Brain pericyte (primary cell): ENCODE data around the gene FAM20B.

Experiments used
- DNase-seq: peaks from one replicate; pipeline ENCODE4 v3.0.0-alpha.2; 2012; ENCODE audit warnings: low read depth, low spot score

FAM20B gene

GRCh38 chr1:179048339-179049124, 22.8 kb downstream of the FAM20B start:
- no peak for DNase-seq

- DNase-seq: no peak
Measured at GRCh38 chr1:179052776-179053175, 27.1 kb downstream of the FAM20B start.

- no peak for DNase-seq
Measured at GRCh38 chr1:179053486-179053885, 27.8 kb downstream of the FAM20B start.

GRCh38 chr1:179055937-179056336, 30.2 kb downstream of the FAM20B start:
- DNase-seq: no peak

- no peak for DNase-seq
Measured at GRCh38 chr1:179058487-179059483, 33.1 kb downstream of the FAM20B start.

- DNase-seq: no peak
Measured at GRCh38 chr1:179061360-179062282, 35.9 kb downstream of the FAM20B start.

GRCh38 chr1:179066471-179066870, 40.8 kb downstream of the FAM20B start:
- no peak for DNase-seq

GRCh38 chr1:179077396-179077795, 51.7 kb downstream of the FAM20B start:
- DNase-seq: no peak

GRCh38 chr1:179079113-179079761, 53.5 kb downstream of the FAM20B start:
- DNase-seq: peak; percentile 37

- no peak for DNase-seq
Measured at GRCh38 chr1:179080866-179081686, 55.4 kb downstream of the FAM20B start.

GRCh38 chr1:179081687-179082332, 56.1 kb downstream of the FAM20B start, which contains the start of gene TOR3A:
Gene TOR3A, plus strand, starts transcription at chr1:179082070. Its CDS starts 59 bp downstream, at chr1:179082129.
- DNase-seq: peak; percentile 73

GRCh38 chr1:179082333-179082998, 56.8 kb downstream of the FAM20B start:
- no peak for DNase-seq

GRCh38 chr1:179082999-179083335, 57.3 kb downstream of the FAM20B start:
- DNase-seq: no peak

GRCh38 chr1:179083533-179083932, 57.8 kb downstream of the FAM20B start:
- no peak for DNase-seq

GRCh38 chr1:179087665-179088064, 62.0 kb downstream of the FAM20B start:
- DNase-seq: no peak

GRCh38 chr1:179089827-179090482, 64.3 kb downstream of the FAM20B start:
- DNase-seq: no peak

GRCh38 chr1:179090522-179090921, 64.8 kb downstream of the FAM20B start:
- DNase-seq: no peak

- DNase-seq: no peak
Measured at GRCh38 chr1:179090923-179091322, 65.2 kb downstream of the FAM20B start.
